ENCODE results near the gene EEF1E1.
"Not testable (repeated sequence)": the region's sequence is repeated elsewhere in the genome, so short reads cannot be mapped to it uniquely, and the experiment has no call there.

The EEF1E1 gene

DNA sequence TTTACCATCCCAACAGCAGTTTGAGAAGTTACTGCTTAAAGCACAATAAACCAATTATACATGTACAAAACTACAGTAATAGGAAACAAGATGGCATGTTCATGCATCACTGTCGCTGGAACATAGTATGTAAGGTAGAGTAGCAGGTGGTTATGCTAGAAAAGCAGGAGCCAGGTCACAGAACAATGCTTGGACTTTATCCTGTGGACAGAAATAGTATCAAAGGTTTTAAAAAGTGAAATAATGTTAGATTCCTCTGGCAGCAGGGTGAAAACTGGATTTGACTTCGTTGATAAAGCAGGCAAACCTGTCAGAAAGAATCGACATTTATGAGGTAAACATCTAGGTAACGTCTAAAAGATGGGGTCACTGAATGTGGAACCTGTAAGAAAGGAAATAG, 40.6 kb downstream of the EEF1E1 start:
- DNase-seq = no peak

DNA sequence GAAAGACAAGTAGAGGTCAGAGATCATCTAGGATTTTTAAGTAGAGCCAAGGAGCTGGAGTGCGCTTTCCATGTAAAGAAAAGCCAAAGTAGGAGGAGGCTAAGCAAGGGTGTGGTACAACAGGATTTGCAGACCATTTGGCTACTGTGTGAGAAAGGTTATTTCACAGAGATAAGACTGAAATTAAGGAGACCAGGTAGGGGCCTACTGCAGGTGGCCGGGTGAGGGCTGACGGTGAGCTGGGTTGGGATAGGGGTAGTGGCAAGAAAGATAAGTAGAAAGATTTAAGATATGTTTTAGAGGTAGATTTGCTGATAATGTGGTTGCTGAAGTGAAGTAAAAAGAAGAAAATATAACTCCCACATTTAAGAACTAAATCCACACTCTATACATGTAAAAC, 42.0 kb downstream of the EEF1E1 start:
- DNase-seq = no peak

DNA sequence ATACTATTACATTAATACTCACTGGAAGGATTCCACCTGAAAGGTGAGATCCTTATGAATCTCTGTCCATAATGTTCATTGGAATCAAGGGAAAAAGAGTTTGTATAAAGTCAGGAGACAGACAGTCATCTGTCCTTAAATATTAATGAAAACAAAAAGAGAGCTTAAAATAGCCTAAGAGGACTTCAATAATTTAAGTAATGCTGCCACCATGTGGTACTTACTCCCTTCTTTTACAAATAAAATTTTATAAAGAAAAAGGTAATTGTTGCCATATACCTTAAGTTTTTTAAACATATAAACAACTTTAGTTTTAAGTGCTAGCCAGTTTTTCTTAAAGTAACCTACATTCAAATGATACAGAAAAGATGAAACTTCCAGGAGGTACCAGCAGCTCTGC, 43.2 kb downstream of the EEF1E1 start:
- DNase-seq = peak; percentile 28

DNA sequence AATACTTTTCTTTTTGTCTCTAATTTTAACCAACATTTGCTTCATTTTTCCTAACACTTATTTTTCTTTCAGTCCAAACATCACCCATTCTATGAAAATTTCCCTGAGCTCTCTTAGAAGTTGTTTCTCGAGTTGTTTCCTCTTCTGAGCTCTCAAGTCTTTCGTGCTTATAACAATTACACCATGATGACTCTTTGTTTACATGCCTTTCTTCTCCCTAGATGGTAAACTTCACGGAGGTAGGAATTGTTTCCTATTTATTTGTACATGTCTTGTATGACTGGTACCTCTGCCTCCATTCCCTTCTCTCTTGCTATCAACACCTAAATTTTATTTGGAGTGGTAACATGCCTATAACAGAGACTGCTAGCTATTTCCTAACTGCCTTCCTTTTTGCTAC, 44.6 kb downstream of the EEF1E1 start:
- DNase-seq = no peak

DNA sequence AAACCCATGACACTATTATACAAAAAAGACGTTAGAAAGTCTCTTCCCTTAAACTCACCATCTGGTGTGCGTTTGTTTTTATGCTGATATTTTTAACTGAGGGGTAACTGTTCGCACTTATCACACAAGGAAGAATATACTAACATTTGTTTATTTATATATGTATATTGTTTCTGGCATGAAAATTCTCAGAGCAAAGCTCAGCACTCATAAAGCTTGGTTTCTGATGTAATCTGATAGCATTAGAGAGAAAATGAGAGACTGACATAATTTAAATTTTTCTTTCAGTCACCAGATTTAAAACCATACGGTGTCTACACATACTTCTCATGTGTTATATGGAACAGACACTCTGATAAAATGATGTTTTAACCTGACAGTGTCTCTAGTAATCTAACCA, 45.1 kb downstream of the EEF1E1 start:
- no peak for DNase-seq

DNA sequence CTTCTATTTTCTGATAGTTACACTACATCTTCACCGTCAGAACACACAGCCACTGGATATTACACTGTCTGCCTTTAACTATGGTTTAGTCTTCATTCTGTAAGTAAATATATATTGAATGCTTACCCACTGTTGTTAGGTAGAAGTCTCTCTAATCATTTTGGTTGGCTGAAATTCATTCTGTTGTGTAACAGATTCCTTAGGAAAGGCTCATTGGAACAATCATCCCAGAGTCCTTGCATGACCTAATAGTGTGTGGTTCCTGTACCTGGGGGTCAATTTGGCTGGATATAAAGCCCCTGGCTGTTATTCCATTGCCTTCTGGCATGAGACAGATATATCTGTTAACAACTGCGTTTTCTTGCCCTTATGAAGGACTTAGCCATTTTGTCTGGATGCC, 48.1 kb downstream of the EEF1E1 start:
- no peak for DNase-seq

DNA sequence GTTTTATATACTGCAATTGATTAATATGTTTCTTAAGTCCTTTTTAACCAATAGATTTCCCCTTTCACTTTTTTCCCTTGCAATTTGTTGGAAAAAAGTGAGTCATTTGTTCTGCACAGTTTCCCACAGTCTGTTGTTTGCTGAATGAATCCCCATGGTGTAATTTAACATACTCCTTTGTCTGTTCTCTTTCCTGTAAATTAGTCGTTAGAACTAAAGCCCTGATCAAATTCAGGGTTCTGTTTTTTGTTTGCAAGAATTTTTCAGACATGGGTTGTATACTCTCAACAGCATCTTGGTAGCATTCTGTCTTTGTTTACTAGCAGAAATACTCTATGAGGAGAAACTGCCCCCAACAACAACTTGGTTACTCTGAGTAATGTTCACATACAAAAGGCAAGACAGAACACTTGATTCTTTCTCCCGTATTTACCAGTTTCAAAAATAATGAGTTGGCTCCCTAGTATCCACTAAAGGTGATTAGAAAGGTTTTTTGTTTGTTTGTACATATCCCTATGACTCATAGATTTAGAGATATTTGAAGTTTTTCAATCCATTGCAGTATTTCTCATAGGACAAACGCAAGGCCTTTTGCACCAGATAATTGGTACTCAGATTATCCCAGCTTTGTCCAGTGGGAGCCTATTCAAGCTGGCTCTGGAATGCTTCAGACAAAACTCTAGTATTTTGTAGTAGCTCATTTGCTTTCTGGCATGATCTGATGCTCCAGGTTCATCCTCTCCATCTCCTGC, 54.6 kb downstream of the EEF1E1 start:
- no peak for DNase-seq

DNA sequence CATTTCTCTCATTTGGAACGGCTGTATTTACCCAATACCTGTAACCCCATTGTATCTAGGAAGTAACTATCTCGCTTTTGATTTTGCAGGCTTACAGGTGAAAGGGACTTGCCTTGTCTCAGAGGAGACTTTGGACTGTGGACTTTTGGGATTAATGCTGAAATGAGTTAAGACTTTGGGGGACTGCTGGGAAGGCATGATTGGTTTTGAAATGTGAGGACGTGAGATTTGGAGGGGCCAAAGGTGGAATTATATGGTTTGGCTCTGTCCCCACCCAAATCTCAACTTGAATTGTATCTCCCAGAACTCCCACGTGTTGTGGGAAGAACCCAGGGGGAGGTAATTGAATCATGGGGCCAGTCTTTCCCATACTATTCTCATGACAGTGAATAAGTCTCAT, 56.6 kb downstream of the EEF1E1 start:
- DNase-seq = not testable (repeated sequence)

DNA sequence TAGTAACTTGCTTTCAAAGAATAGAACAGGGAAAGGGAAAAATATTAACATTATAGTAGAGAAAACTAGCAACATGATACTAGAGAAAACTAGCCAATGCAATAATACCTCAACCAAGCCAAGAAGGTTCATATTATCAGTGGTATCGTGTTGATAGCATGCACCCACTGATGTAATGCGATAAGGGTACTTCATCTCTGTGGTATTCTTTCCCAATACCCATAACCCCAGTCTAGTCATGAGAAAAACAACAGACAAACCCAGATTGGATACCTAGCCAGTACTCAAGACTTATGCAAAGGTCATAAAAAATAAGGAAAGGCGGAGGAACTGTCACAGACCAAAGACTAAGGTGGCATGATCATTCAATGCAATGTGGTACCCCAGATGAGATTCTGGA, 59.1 kb downstream of the EEF1E1 start:
- DNase-seq = no peak

DNA sequence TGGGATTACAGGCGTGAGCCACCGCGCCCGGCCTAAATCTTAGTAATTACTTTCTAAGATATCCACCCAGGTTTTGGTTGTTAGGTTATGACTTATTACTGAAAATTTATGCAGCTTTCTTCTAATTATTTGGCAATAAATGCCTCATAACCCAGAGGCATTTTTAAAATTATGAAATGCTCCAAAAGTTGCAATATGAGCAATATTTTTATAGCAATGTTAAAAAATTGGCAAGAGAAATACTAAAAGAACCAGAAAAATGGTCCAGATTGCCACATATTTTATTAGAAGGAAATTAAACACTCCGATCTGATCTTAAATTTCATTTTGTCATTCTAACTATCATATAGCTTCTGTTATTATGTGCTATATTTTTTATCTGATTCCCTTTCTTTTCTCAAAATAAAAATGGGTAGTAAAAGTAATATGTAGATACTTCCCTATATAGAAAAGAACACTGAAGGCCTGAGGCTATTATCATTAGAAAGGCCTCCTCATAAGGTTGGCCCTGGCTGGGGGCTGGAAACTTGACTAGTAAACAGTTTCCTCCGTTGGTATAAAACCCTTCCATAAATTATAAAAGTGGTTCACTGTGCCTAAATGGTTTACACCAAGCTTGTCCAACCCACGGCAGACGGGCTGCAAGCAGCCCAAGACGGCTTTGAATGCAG, 60.3 kb downstream of the EEF1E1 start:
- no peak for DNase-seq

DNA sequence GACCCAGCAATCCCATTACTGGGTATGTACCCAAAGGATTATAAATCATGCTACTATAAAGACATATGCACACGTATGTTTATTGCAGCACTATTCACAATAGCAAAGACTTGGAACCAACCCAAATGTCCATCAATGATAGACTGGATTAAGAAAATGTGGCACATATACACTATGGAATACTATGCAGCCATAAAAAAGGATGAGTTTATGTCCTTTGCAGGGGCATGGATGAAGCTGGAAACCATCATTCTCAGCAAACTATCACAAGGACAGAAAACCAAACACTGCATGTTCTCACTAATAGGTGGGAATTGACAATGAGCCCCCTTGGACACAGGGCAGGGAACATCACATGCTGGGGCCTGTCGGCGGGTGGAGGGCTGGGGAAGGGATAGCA, 68.2 kb downstream of the EEF1E1 start:
- not testable (repeated sequence) for DNase-seq

DNA sequence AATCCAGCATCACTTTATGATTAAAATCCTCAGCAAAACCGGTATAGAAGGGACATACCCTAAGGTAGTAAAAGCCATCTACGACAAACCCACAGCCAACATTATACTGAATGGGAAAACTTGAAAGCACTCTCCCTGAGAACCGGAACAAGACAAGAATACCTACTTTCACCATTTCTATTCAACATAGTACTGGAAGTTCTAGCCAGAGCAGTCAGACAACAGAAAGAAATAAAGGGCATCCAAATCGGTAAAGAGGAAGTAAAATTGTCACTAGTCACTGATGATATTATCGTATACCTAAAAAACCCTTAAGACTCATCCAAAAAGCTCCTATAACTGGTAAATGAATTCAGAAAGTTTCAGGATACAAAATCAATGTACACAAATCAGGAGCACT, 71.4 kb downstream of the EEF1E1 start:
- DNase-seq = no peak
